Subcutaneous abdominal adipose tissue (tissue), 5 donors: ENCODE results near the gene SHH.
"Not testable (repeated sequence)": the region's sequence is repeated elsewhere in the genome, so short reads cannot be mapped to it uniquely, and the experiment has no call there.

Experiments
- H3K27ac ChIP-seq: one replicate; pipeline ENCODE4 v1.7.0; 2013; ENCODE audit warnings: low read depth, mild to moderate bottlenecking, inconsistent platforms, low read length, moderate library complexity
- H3K27me3 ChIP-seq, 5 donors: one replicate each; pipeline ENCODE4 v1.7.0; 2013; ENCODE audit warnings: low read length in 5 of 5, inconsistent platforms in 1 of 5; ENCODE audit not compliant: control insufficient read depth in 5 of 5, insufficient read depth in 4 of 5
- H3K36me3 ChIP-seq, 5 donors: one replicate each; pipeline ENCODE4 v1.7.0; 2013; ENCODE audit warnings: low read length in 5 of 5; ENCODE audit not compliant: control insufficient read depth in 5 of 5, insufficient read depth in 5 of 5
- H3K4me1 ChIP-seq, 5 donors: one replicate each; pipeline ENCODE4 v1.7.0; 2013; ENCODE audit warnings: low read length in 5 of 5, mild to moderate bottlenecking in 3 of 5, moderate library complexity in 1 of 5; ENCODE audit not compliant: control insufficient read depth in 5 of 5, insufficient read depth in 5 of 5
- H3K4me3 ChIP-seq, 5 donors: one replicate each; pipeline ENCODE4 v1.7.0; 2013; ENCODE audit warnings: low read length in 5 of 5, low read depth in 1 of 5
- H3K9ac ChIP-seq, 5 donors: one replicate each; pipeline ENCODE4 v1.7.0; 2013; ENCODE audit warnings: low read length in 5 of 5, mild to moderate bottlenecking in 4 of 5, moderate library complexity in 3 of 5
- H3K9me3 ChIP-seq, 5 donors: one replicate each; pipeline ENCODE4 v1.7.0; 2013; ENCODE audit warnings: low read length in 5 of 5; ENCODE audit not compliant: control insufficient read depth in 5 of 5
- donor health status: healthy.
- donor health status: healthy.
- donor health status: healthy.
- donor health status: healthy.
- donor health status: healthy.

SHH gene

GRCh38 chr7:155843426-155844018 is 31.3 kb upstream of the SHH start:
- H3K27me3 ChIP-seq, result peaks cover 0 to 11% (median 7%) of the 10 kb centered on the region in 5 donors
- H3K9me3 ChIP-seq, result no peaks in the 10 kb centered on the region
- H3K36me3 ChIP-seq, result no peaks in the 10 kb centered on the region
- no peak overlapping the region for H3K4me3 ChIP-seq
- no peak overlapping the region for H3K9ac ChIP-seq
- H3K27ac ChIP-seq, result no peak overlapping the region
- H3K4me1 ChIP-seq, result peaks cover 0 to 14% (median 10%) of the 10 kb centered on the region in 5 donors

DNA sequence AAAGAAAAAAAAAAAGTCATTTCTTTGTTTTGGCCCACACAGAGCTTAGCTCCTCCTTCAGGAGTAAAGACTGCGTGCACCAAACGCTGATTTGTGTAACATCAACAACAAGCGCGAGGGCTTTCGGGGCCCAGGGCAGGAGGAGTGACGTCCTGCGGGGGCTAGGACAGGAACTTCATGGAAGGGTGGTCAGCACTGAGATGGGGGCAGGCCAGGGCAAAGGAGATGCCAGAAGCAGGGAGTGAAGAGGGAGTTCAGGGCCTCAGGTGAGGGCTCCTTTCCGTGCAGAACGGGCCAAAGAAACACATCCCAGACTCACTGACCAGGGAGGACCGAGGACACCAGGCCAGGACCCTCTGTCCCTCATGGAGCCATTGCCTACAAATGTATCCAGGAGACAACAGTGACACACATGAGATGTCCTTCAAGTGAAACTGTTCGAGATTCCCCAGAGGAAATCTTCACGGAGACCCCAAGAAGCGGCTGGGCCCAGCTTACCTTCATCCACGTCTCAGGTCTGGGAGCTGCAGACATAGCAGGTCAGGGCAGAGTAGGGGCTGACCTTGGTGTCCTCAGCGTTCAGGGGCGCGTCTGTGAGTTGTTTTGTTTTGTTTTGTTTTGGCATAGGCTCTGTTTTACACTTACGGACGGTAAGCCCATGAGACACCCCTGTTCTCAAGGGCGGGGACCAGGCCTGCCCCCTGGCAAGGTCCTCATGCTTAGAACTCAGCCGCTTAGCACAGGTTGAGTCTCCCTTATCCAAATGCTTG is 30.4 kb upstream of the SHH start:
- peaks cover 0 to 14% (median 10%) of the 10 kb centered on the region in 5 donors for H3K4me1 ChIP-seq
- H3K9ac ChIP-seq, result no peak overlapping the region
- peaks cover 0 to 8% (median 4%) of the 10 kb centered on the region in 5 donors for H3K27me3 ChIP-seq
- no peaks in the 10 kb centered on the region for H3K36me3 ChIP-seq
- H3K9me3 ChIP-seq, result no peaks in the 10 kb centered on the region
- no peak overlapping the region for H3K4me3 ChIP-seq
- H3K27ac ChIP-seq, result no peak overlapping the region

DNA sequence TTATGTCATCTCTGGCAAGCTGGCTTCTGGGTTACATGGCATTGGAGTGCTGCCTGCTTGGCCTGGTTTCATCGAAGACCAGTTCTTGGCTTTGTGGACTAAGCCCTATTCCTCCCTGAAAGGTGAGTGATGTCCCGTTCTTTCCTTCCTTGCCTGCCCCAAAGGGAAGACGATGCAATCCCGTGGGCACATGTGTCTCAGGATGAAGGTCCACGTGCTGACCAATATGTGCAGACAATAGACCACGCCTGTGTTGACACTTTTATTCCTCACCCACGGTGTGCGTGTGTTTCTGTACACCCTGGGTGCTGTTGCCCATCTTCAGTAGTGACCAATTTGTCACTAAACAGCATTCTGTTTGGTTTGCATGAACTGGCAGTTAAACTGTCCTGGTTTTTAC is 28.6 kb upstream of the SHH start:
- no peaks in the 10 kb centered on the region for H3K36me3 ChIP-seq
- H3K4me3 ChIP-seq, result no peak overlapping the region
- no peak overlapping the region for H3K9ac ChIP-seq
- H3K27ac ChIP-seq, result no peak overlapping the region
- peaks cover 0 to 10% (median 5%) of the 10 kb centered on the region in 5 donors for H3K27me3 ChIP-seq
- H3K9me3 ChIP-seq, result no peaks in the 10 kb centered on the region
- H3K4me1 ChIP-seq, result peaks cover 0 to 14% (median 10%) of the 10 kb centered on the region in 5 donors

GRCh38 chr7:155840262-155840885 is 28.1 kb upstream of the SHH start:
- Histone ChIP-seq H3K4me1 (peaks cover 0 to 14% (median 10%) of the 10 kb centered on the region in 5 donors), H3K27me3 (peaks cover 0 to 9% (median 5%) of the 10 kb centered on the region in 5 donors), H3K9ac (no peak overlapping the region), H3K4me3 (no peak overlapping the region), H3K9me3 (no peaks in the 10 kb centered on the region), H3K36me3 (no peaks in the 10 kb centered on the region), H3K27ac (no peak overlapping the region)

DNA sequence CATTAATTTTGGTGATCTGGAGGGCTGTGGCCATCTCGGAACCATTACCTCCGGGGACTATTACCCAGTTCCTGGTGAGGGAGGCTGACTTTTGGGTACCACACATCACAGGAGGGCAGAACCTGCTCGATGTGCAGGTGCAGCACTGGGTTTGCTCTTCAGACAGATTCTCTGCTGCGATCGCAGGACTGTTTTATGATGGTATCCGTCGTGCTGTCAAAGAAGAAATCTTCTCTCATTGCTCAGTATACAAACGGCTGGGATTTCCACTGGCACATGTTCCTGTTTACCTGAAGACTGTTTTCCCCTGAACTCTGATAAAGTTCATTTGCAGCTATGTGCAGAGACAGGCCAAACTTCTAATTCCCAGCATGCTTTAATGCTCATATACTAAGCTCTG is 27.2 kb upstream of the SHH start:
- Histone ChIP-seq H3K9ac (no peak overlapping the region), H3K9me3 (no peaks in the 10 kb centered on the region), H3K4me3 (no peak overlapping the region), H3K4me1 (peaks cover 0 to 14% (median 8%) of the 10 kb centered on the region in 5 donors), H3K27ac (no peak overlapping the region), H3K27me3 (peaks cover 0 to 7% (median 5%) of the 10 kb centered on the region in 5 donors), H3K36me3 (no peaks in the 10 kb centered on the region)

DNA sequence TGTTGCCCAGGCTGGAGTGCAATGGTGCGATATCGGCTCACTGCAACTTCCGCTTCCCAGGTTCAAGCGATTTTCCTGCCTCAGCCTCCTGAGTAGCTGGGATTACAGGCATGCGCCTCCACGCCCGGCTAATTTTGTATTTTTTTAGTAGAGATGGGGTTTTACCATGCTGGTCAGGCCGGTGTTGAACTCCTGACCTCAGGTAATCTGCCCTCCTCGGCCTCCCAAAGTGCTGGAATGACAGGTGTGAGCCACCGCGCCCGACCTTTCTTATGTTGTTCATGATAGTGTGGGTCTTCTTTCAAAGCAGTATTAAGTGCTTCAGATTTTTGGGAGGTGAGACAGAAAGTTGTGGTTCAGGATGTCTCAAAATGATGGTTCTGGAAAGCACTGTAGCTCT is 26.0 kb upstream of the SHH start:
- H3K27me3 ChIP-seq, H3K9me3 ChIP-seq, H3K9ac ChIP-seq, H3K27ac ChIP-seq, H3K36me3 ChIP-seq, H3K4me3 ChIP-seq: not testable (repeated sequence)
- H3K4me1 ChIP-seq, result peaks cover 0 to 12% (median 2%) of the 10 kb centered on the region in 5 donors

- no peak overlapping the region for H3K9ac ChIP-seq
- no peak overlapping the region for H3K27ac ChIP-seq
- H3K36me3 ChIP-seq, result no peaks in the 10 kb centered on the region
- no peak overlapping the region for H3K4me3 ChIP-seq
- peaks cover 0 to 24% (median 9%) of the 10 kb centered on the region in 5 donors for H3K4me1 ChIP-seq
- H3K27me3 ChIP-seq, result peaks cover 0 to 7% (median 5%) of the 10 kb centered on the region in 5 donors
- H3K9me3 ChIP-seq, result no peaks in the 10 kb centered on the region
Measured at GRCh38 chr7:155837126-155837479, 24.8 kb upstream of the SHH start.

- Histone ChIP-seq H3K4me1 (peaks cover 0 to 27% (median 9%) of the 10 kb centered on the region in 5 donors), H3K4me3 (no peak overlapping the region), H3K27me3 (peaks cover 0 to 7% (median 5%) of the 10 kb centered on the region in 5 donors), H3K36me3 (no peaks in the 10 kb centered on the region), H3K27ac (no peak overlapping the region), H3K9me3 (no peaks in the 10 kb centered on the region), H3K9ac (no peak overlapping the region)
Measured at GRCh38 chr7:155836216-155837125, 24.2 kb upstream of the SHH start.

- Histone ChIP-seq H3K9ac (no peak overlapping the region), H3K4me3 (no peak overlapping the region), H3K36me3 (no peaks in the 10 kb centered on the region), H3K4me1 (peaks cover 0 to 21% (median 9%) of the 10 kb centered on the region in 5 donors), H3K27ac (no peak overlapping the region), H3K27me3 (peaks cover 0 to 7% (median 0%) of the 10 kb centered on the region in 5 donors), H3K9me3 (no peaks in the 10 kb centered on the region)
Measured at GRCh38 chr7:155835446-155836215, 23.4 kb upstream of the SHH start.
